ENCODE results near the gene SLC9A9.

SLC9A9 gene

GRCh38 chr3:143586576-143586975 is 261.7 kb downstream of the SLC9A9 start:
- no peak for FAIRE-seq

DNA sequence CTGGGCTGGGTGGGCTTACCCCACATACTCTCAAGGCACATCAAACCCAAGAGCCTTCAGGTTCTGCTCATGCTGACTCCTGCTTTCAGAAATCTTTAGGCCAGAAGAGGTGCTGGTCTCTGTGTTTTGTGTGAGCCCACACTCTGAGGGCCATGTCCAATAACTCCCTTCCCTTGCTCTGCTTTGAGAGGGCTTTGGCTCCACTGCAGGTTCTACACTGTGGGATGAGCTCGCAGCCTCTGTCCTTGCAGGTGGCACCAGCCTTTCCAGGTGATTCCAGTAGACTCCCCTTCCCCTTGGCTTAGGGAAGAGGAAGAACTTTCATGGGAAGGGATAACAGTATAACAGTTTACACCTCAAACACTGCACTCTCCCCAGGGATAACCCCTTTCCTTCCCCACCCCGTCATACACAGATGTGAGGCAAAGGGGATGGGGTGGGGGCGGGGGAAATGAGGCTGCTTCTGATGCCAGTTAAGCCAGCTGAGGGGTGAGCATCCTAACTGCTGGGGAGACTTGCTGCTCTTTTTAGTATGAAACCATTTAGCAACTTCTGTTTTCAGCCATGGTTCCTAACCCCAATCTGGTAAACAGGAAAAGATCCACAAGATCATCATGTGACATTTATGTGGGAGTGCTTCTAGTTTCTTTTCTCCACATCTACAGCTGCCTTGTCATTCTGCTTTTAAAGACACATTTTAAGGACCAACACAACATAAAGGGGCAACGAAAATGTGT is 262.4 kb downstream of the SLC9A9 start:
- no peak for FAIRE-seq

GRCh38 chr3:143584474-143584873 is 263.8 kb downstream of the SLC9A9 start:
- FAIRE-seq, result no peak

DNA sequence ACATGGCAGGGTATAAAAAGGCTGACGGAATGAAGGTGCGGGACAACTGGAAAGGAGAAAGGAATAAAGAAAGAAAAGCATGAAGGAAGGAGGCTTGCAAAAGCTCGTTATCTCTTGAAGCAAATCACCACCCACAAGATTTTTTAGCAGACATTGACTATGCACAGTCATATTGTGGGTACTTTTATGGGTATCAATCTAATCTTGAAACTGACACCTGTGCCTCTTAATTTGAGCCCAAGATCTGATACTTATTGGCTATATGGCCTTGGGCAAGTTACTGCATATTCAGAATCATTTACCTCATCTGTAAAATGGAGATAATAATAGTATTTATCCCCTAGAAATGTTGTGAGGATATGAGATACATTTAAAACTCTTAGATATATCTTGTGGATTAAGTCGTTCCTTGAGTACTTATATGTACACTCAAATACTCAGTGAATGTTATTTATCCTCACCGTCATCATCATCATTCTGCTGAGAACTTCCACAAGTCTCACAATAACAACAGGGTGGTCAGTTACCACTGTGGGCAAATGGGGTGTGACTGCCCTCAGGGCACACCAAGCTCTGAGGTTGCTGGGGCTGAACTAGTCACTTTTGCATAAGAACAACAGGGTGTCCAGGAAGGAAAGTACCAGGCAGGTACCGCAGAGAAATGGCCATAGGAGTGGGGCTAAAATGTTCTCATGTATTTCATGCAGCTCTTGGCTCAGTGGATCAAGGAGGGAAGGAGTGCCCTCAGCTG is 266.1 kb downstream of the SLC9A9 start:
- FAIRE-seq, result no peak

- FAIRE-seq, result no peak
Observed at GRCh38 chr3:143578810-143579435, 269.3 kb downstream of the SLC9A9 start.

GRCh38 chr3:143576568-143577270 is 271.5 kb downstream of the SLC9A9 start:
- FAIRE-seq, result no peak

GRCh38 chr3:143574933-143575332 is 273.3 kb downstream of the SLC9A9 start:
- FAIRE-seq, result no peak

GRCh38 chr3:143573610-143574303 is 274.5 kb downstream of the SLC9A9 start:
- no peak for FAIRE-seq

- no peak for FAIRE-seq
Observed at GRCh38 chr3:143571548-143571947, 276.7 kb downstream of the SLC9A9 start.

DNA sequence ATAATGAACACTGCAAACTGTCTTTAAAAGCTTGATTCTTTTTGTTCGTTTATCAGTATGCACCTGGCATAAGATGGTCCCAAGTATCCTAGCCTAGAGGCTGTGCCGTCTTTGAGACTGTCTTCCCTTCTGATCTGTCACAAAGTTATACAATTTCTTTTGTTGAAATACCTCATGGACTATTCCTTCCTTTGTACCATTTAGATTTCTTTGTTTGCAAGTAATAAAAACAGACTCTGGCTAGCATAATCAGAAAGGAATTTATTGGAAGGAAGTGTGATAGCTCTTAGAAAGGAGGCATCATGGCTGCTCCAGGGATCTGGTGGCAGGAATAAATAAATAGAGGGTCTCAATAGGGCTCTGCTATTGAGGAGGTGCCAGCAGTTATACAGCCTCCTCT is 280.4 kb downstream of the SLC9A9 start:
- FAIRE-seq, result no peak

- FAIRE-seq, result no peak
Observed at GRCh38 chr3:143565951-143566350, 282.3 kb downstream of the SLC9A9 start.

DNA sequence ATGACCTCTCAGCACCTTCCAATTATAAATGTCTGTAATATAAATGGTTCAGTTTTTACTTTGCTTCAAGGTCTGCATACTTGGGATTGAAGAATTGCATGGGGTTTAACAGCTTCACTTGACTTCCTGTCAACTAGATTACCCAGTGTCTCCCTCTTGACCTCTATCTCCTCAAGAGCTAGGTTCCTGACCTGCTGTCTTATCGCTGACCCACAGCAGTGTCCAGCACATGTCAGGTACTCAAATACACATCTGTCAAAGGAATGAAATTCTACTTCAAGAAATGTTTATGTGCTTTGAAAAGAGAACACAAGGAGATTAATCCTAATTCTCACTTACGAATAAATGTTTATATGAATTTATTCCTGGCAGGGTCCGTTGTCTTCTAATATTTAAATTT is 284.5 kb downstream of the SLC9A9 start:
- no peak for FAIRE-seq

- no peak for FAIRE-seq
Observed at GRCh38 chr3:143562789-143563188, 285.5 kb downstream of the SLC9A9 start.

- FAIRE-seq, result no peak
Observed at GRCh38 chr3:143559296-143559695, 289.0 kb downstream of the SLC9A9 start.

DNA sequence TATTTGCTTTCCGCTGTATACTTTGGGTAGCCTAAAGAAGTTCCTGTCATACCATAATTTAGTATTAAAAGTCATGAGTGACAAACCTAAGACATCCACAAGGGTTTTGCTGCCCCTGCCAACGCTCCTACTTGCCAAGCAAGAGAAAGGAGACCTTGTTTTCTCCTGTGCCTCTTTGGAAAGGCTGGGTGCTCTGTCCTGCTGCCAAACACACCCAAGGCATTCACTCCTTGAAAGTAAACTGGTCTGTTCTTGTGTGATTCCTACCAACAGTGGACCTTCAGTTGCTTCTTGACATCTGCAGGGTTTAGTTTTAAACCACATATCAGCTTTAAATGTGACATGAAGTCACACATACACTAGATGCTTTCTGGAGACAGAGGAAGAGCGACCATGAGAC is 295.4 kb downstream of the SLC9A9 start:
- no peak for FAIRE-seq

DNA sequence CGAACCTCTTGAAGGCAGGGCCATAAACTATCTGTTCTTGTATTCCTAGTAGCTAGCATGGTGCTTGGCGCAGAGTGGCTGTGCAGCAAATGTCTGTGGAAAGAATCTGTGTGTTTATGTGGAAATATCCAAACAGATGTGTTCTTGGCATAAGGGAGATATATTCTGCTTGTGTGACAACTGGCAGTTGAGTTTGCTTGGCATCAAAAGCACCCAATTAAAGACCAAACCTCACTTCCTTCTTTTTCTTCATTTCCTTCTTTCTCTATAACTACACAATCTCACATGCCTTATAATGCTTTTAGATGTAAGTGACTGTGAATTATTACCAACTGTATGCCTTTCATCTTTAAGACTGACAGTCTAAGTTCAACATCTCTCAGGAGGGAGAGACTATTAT is 296.5 kb downstream of the SLC9A9 start:
- FAIRE-seq, result no peak

DNA sequence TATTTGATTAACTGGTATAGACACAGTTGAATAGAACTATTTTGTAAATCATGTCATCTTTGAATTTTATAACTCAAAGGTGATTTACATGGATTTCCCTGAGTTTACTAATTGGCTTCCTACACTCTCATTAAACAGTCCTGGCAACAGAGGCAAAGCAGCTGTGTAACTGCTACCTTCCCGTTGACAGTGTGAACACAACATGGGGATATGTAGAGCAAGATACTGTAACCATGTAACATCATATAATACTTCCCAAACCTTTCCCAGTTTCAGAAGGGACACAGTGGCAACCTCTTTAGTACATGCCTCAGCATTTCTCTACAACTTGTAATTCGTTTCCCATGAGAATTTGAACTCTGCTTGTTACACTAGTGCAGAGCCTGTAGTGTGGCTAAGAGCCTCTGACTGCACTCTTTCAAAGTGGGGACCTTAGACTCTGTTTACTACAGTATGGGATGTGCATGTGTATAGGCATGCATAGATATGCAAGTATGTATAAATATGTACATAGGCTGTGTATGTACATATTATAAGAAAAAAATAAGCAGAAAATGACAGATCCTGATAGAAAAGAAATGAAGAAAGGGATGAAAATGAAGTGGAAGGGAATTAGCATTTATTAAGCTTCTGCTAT is 299.3 kb downstream of the SLC9A9 start:
- no peak for FAIRE-seq

- FAIRE-seq, result no peak
Observed at GRCh38 chr3:143548393-143548792, 299.9 kb downstream of the SLC9A9 start.

DNA sequence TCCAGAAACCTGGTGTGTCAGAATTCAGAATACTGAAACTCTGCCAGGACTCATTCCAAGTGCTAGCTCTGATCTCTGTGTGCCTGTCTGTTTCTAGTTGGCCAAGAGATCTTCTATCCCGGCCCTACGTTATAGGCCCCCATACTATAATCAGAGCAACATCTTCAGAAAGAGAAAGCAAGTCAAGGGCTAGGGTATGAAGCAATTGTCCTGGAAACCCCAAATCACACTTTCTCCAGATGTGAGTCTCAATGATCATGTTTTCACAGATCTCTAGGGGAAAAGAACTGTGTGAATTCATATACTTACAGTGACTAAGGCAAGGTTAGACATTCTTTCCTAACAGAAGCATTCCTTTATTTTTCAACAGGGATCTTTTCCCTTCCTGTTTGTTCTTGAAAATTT is 309.7 kb downstream of the SLC9A9 start:
- FAIRE-seq, result no peak

DNA sequence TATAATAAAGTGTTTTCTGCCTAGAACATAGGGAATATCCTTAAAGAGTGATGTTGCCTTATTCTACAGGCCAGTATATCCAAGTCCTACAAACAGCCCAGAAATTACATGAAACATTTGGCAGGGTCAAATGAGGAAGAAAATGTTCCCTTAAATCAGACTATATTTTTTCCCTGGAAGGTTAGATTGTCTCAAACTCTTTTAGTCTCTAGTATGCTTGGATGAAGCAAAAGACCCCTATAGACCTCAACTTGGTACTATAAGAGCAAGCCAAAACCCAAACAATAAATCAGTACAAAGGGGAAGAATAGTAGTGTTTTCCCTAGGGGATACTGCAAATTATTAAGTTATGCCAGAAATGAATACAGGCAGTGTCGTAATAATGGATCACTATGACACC is 310.2 kb downstream of the SLC9A9 start:
- FAIRE-seq, result no peak

GRCh38 chr3:143536817-143537535 is 311.3 kb downstream of the SLC9A9 start:
- FAIRE-seq, result no peak

All from islet of Langerhans (tissue), 1 donor.